Measurements from ENCODE around the gene GALNT18.
A peak's percentile ranks its signal among the peaks of the same experiment; 100 is the strongest.

GALNT18 gene

GRCh38 chr11:11463405-11463804, 158.4 kb downstream of the GALNT18 start (continued):
- TF ChIP-seq ZNF548 (tag by site-specific recombination; IDR thresholded peaks at IDR 0.05) (no peak), YY2 (tag by site-specific recombination; IDR thresholded peaks at IDR 0.05) (no peak), ZNF830 (tag by site-specific recombination; IDR thresholded peaks at IDR 0.05; ENCODE audit: low read depth) (no peak), GLIS2 (tag by site-specific recombination; IDR thresholded peaks at IDR 0.05) (peak; percentile 33; the same call in 1 of the 2 replicates), ZBTB48 (tag by site-specific recombination; IDR thresholded peaks at IDR 0.05) (0 out of 2 replicates have a peak, but pooled peaks have one; percentile 16), GFI1B (tag by site-specific recombination; IDR thresholded peaks at IDR 0.05) (no peak), ZNF362 (tag by site-specific recombination; IDR thresholded peaks at IDR 0.05) (0 out of 2 replicates have a peak, but pooled peaks have one; percentile 29), ZNF223 (tag by site-specific recombination; IDR thresholded peaks at IDR 0.05) (no peak), ZNF280C (tag by site-specific recombination; IDR thresholded peaks at IDR 0.05) (no peak), ZNF37A (tag by site-specific recombination; IDR thresholded peaks at IDR 0.05) (no peak), ZNF398 (tag by site-specific recombination; IDR thresholded peaks at IDR 0.05) (no peak), GLIS1 (tag by site-specific recombination; IDR thresholded peaks at IDR 0.05) (peak; percentile 93), ZNF555 (tag by site-specific recombination; conservative IDR thresholded peaks at IDR 0.05) (no peak), ZNF214 (tag by site-specific recombination; IDR thresholded peaks at IDR 0.05; ENCODE audit: borderline replicate concordance) (no peak), ZBTB44 (tag by site-specific recombination; IDR thresholded peaks at IDR 0.05) (peak; percentile 75), GLI4 (tag by site-specific recombination; IDR thresholded peaks at IDR 0.05) (no peak), SP2 (tag by site-specific recombination; IDR thresholded peaks at IDR 0.05) (peak; percentile 43; the same call in 1 of the 2 replicates), ZNF146 (tag by site-specific recombination; IDR thresholded peaks at IDR 0.05) (no peak), ZNF600 (tag by site-specific recombination; IDR thresholded peaks at IDR 0.05) (0 out of 2 replicates have a peak, but pooled peaks have one; percentile 41), ZSCAN23 (tag by site-specific recombination; IDR thresholded peaks at IDR 0.05) (no peak), SETDB1 (IDR thresholded peaks at IDR 0.05; ENCODE audit: insufficient read length, low read length) (no peak), ZIC2 (tag by site-specific recombination; IDR thresholded peaks at IDR 0.05) (peak; percentile 80), ZNF488 (tag by site-specific recombination; IDR thresholded peaks at IDR 0.05) (0 out of 2 replicates have a peak, but pooled peaks have one; percentile 39), KLF7 (tag by site-specific recombination; IDR thresholded peaks at IDR 0.05; ENCODE audit: borderline replicate concordance) (no peak), ZSCAN5A (tag by site-specific recombination; IDR thresholded peaks at IDR 0.05) (no peak), ZNF645 (tag by site-specific recombination; IDR thresholded peaks at IDR 0.05) (no peak), ZNF366 (tag by site-specific recombination; conservative IDR thresholded peaks at IDR 0.05) (peak; percentile 58; the same call in 1 of the 2 replicates), KLF17 (tag by site-specific recombination; IDR thresholded peaks at IDR 0.05) (no peak)
